Measurements from ENCODE around the gene CUL7. TPM values are rescaled to one million over a fixed set of nuclear protein-coding genes. Genes with fewer than 3 reads are reported as not detected.
A peak's percentile ranks its signal among the peaks of the same experiment; 100 is the strongest.
"Not testable (repeated sequence)": the region's sequence is repeated elsewhere in the genome, so short reads cannot be mapped to it uniquely, and the experiment has no call there.

The CUL7 gene
- total and polyA plus RNA-seq, 12 donors: 4.2 to 11.2 (median 8.5) TPM

GRCh38 chr6:43005844-43006243 lies 47.8 kb downstream of the CUL7 start:
- no peak for TF ChIP-seq CTCF (IDR thresholded peaks at IDR 0.05)
- Histone ChIP-seq H3K36me3 (peaks cover 0 to 84% (median 32%) of the 10 kb centered on the region in 9 donors), H3K4me3 (no peak overlapping the region), H3K4me1 (peaks cover 0 to 4% (median 0%) of the 10 kb centered on the region in 9 donors), H3K27me3 (no peaks in the 10 kb centered on the region), H3K9me3 (no peaks in the 10 kb centered on the region), H3K27ac (no peak overlapping the region)
- intact Hi-C loops (cut with DNase I): loop anchor here in 5 of 10 donors (5.0 to 10.0 kb wide), 2 partner anchors 91 to 136 kb away; partner anchors contain the start of gene PTCRA (in 1 of the 5)
- WGBS, 2 donors: 91 to 96% methylated on average over 5 of the region's 5 CpGs
- DNase-seq (no peak), ATAC-seq (no peak)

GRCh38 chr6:43001843-43002242 lies 51.8 kb downstream of the CUL7 start:
- Histone ChIP-seq H3K27me3 (no peaks in the 10 kb centered on the region), H3K4me1 (no peaks in the 10 kb centered on the region), H3K4me3 (no peak overlapping the region), H3K36me3 (peaks cover 0 to 50% (median 9%) of the 10 kb centered on the region in 9 donors), H3K27ac (no peak overlapping the region), H3K9me3 (no peaks in the 10 kb centered on the region)
- DNase-seq (no peak), ATAC-seq (no peak)
- no peak for TF ChIP-seq CTCF (IDR thresholded peaks at IDR 0.05)
- intact Hi-C loops (cut with DNase I): loop anchor here in 1 of 10 donors (10.0 kb wide), 1 partner anchor 87 kb away; the partner anchor contains the start of gene PTCRA
- 94 to 100% methylated on average over 8 of the region's 8 CpGs for WGBS, 2 donors

- DNase-seq; H3K9me3 ChIP-seq; H3K27me3 ChIP-seq; intact Hi-C loops (cut with DNase I); H3K4me1 ChIP-seq; ATAC-seq; H3K4me3 ChIP-seq; H3K27ac ChIP-seq: not testable (repeated sequence)
- 94 to 95% methylated on average over 9 of the region's 9 CpGs for WGBS, 2 donors
- peaks cover 0 to 45% (median 0%) of the 10 kb centered on the region in 9 donors for H3K36me3 ChIP-seq
Measured at GRCh38 chr6:42998205-42998604, 55.4 kb downstream of the CUL7 start.

- intact Hi-C loops (cut with DNase I): no loop called here
- H3K4me1 ChIP-seq: no peaks in the 10 kb centered on the region
- no peak for ATAC-seq
Measured at GRCh38 chr6:42996513-42996912, 57.1 kb downstream of the CUL7 start.

More at GRCh38 chr6:42996513-42996912, 57.1 kb downstream of the CUL7 start:
- Histone ChIP-seq H3K9me3 (no peaks in the 10 kb centered on the region), H3K27me3 (no peaks in the 10 kb centered on the region), H3K27ac (no peak overlapping the region), H3K4me3 (no peak overlapping the region), H3K36me3 (peaks cover 0 to 46% (median 0%) of the 10 kb centered on the region in 9 donors)
- DNase-seq: no peak
- TF ChIP-seq CTCF (IDR thresholded peaks at IDR 0.05): peak in 2 of 9 donors; percentile 17 to 30
